H9 (cell line): ENCODE results near the gene KIF11. TPM values are rescaled to one million over a fixed set of nuclear protein-coding genes. Genes with fewer than 3 reads are reported as not detected.

Source experiments
- DNase-seq: peaks from one replicate; pipeline ENCODE4 v3.0.0-alpha.2; 2017
- H2AFZ ChIP-seq: one replicate; pipeline ENCODE4 v1.6.1; 2013; ENCODE audit warnings: mild to moderate bottlenecking, low read length, control low read depth, moderate library complexity
- H2AK5ac ChIP-seq: 2 replicates; pipeline ENCODE4 v1.6.1; 2013; ENCODE audit warnings: low read length, control low read depth, mixed read lengths; ENCODE audit not compliant: insufficient read length
- H2BK120ac ChIP-seq: one replicate; pipeline ENCODE4 v1.6.1; 2013; ENCODE audit warnings: low read depth, mild to moderate bottlenecking, low read length, control low read depth, inconsistent platforms; ENCODE audit not compliant: poor library complexity, severe bottlenecking
- H2BK12ac ChIP-seq: 2 replicates; pipeline ENCODE4 v1.6.1; 2013; ENCODE audit warnings: low read length, control low read depth, mixed read lengths, low read depth; ENCODE audit not compliant: insufficient read length
- H2BK15ac ChIP-seq: 2 replicates; pipeline ENCODE4 v1.6.1; 2013; ENCODE audit warnings: low read depth, low read length, control low read depth
- H2BK20ac ChIP-seq: one replicate; pipeline ENCODE4 v1.6.1; 2013; ENCODE audit warnings: low read depth, mild to moderate bottlenecking, low read length, control low read depth, inconsistent platforms; ENCODE audit not compliant: poor library complexity, severe bottlenecking
- H2BK5ac ChIP-seq: 2 replicates; pipeline ENCODE4 v1.6.1; 2013; ENCODE audit warnings: low read length, control low read depth, mixed read lengths; ENCODE audit not compliant: insufficient read length
- H3K14ac ChIP-seq: 2 replicates; pipeline ENCODE4 v1.6.1; 2013; ENCODE audit warnings: low read length, control low read depth; ENCODE audit not compliant: insufficient read depth
- H3K18ac ChIP-seq: 2 replicates; pipeline ENCODE4 v1.6.1; 2013; ENCODE audit warnings: low read depth, mild to moderate bottlenecking, mixed read lengths, low read length, control low read depth; ENCODE audit not compliant: insufficient read length
- H3K23ac ChIP-seq: 2 replicates; pipeline ENCODE4 v1.6.1; 2013; ENCODE audit warnings: low read length, control low read depth, mixed read lengths, low read depth; ENCODE audit not compliant: insufficient read length
- H3K23me2 ChIP-seq: 2 replicates; pipeline ENCODE4 v1.6.1; 2013; ENCODE audit warnings: low read depth, mild to moderate bottlenecking, mixed read lengths, low read length, control low read depth; ENCODE audit not compliant: insufficient read length, poor library complexity, severe bottlenecking
- H3K27ac ChIP-seq: 2 replicates; pipeline ENCODE4 v1.5.1; 2013; ENCODE audit warnings: low read length, control low read depth, mixed read lengths, low read depth; ENCODE audit not compliant: insufficient read length
- H3K27me3 ChIP-seq: 2 replicates; pipeline ENCODE4 v1.6.1; 2013; ENCODE audit warnings: low read length, control low read depth, inconsistent platforms; ENCODE audit not compliant: insufficient read depth
- H3K4ac ChIP-seq: 2 replicates; pipeline ENCODE4 v1.6.1; 2013; ENCODE audit warnings: low read depth, mild to moderate bottlenecking, control low read depth, inconsistent platforms, low read length, moderate library complexity
- H3K4me1 ChIP-seq: 2 replicates; pipeline ENCODE4 v1.6.1; 2013; ENCODE audit warnings: low read length, control low read depth, inconsistent platforms; ENCODE audit not compliant: insufficient read depth
- H3K4me2 ChIP-seq: 2 replicates; pipeline ENCODE4 v1.6.1; 2013; ENCODE audit warnings: low read length, control low read depth, mixed read lengths; ENCODE audit not compliant: insufficient read length, insufficient read depth
- H3K56ac ChIP-seq: 2 replicates; pipeline ENCODE4 v1.6.1; 2013; ENCODE audit warnings: low read depth, mild to moderate bottlenecking, mixed read lengths, low read length, control low read depth; ENCODE audit not compliant: insufficient read length
- H3K79me1 ChIP-seq: 2 replicates; pipeline ENCODE4 v1.6.1; 2013; ENCODE audit warnings: low read depth, mild to moderate bottlenecking, moderate library complexity, low read length, control low read depth, inconsistent platforms; ENCODE audit not compliant: insufficient read depth, poor library complexity, severe bottlenecking
- H3K79me2 ChIP-seq: 2 replicates; pipeline ENCODE4 v1.6.1; 2013; ENCODE audit warnings: low read length, control low read depth, inconsistent platforms; ENCODE audit not compliant: insufficient read depth
- H3K9ac ChIP-seq: 2 replicates; pipeline ENCODE4 v1.6.1; 2013; ENCODE audit warnings: low read length, control low read depth, mixed read lengths; ENCODE audit not compliant: insufficient read length; ENCODE audit errors: extremely low read depth
- H3K9me3 ChIP-seq: one replicate; pipeline ENCODE4 v1.6.1; 2013; ENCODE audit warnings: low read depth, low read length, inconsistent platforms; ENCODE audit not compliant: control insufficient read depth
- H3T11ph ChIP-seq: one replicate; pipeline ENCODE4 v1.6.1; 2013; ENCODE audit warnings: mild to moderate bottlenecking, low read length, control low read depth, inconsistent platforms
- H4K20me1 ChIP-seq: one replicate; pipeline ENCODE4 v1.6.1; 2013; ENCODE audit not compliant: control insufficient read depth, insufficient read length, insufficient read depth
- H4K5ac ChIP-seq: 2 replicates; pipeline ENCODE4 v1.6.1; 2013; ENCODE audit warnings: low read depth, mild to moderate bottlenecking, mixed read lengths, low read length, control low read depth; ENCODE audit not compliant: insufficient read length
- H4K8ac ChIP-seq: replicated peaks from 2 replicates; pipeline ENCODE4 v1.6.1; 2013; ENCODE audit warnings: low read length, control low read depth, mixed read lengths, low read depth; ENCODE audit not compliant: insufficient read length
- H4K91ac ChIP-seq: 2 replicates; pipeline ENCODE4 v1.6.1; 2013; ENCODE audit warnings: low read depth, mild to moderate bottlenecking, moderate library complexity, mixed read lengths, low read length, control low read depth; ENCODE audit not compliant: insufficient read length
- H3K27ac Mint-ChIP-seq, 3 experiments: 2 replicates in 2 of 3; 3 replicates in 1 of 3; pipeline ENCODE4 v1.8.0; 2020 to 2021; ENCODE audit warnings: mixed read lengths in 3 of 3, mild to moderate bottlenecking in 1 of 3, moderate library complexity in 1 of 3
- H3K27me3 Mint-ChIP-seq: 2 replicates; pipeline ENCODE4 v1.8.0; 2021; ENCODE audit warnings: low read depth, mild to moderate bottlenecking, moderate library complexity, mixed read lengths
- H3K36me3 Mint-ChIP-seq, 3 experiments: 2 replicates in 2 of 3; 3 replicates in 1 of 3; pipeline ENCODE4 v1.8.0; 2020 to 2021; ENCODE audit warnings: low read depth in 3 of 3, mixed read lengths in 3 of 3; ENCODE audit not compliant: insufficient read depth in 1 of 3
- H3K4me1 Mint-ChIP-seq, 2 experiments: 2 replicates each; pipeline ENCODE4 v1.8.0; 2020; ENCODE audit warnings: mixed read lengths in 2 of 2
- H3K4me3 Mint-ChIP-seq, 2 experiments: 2 replicates in 1 of 2; 3 replicates in 1 of 2; pipeline ENCODE4 v1.8.0; 2020 to 2021; ENCODE audit warnings: mild to moderate bottlenecking in 2 of 2, mixed read lengths in 2 of 2, moderate library complexity in 1 of 2
- H3K9me3 Mint-ChIP-seq, 2 experiments: 2 replicates in 1 of 2; 3 replicates in 1 of 2; pipeline ENCODE4 v1.8.0; 2020; ENCODE audit warnings: mild to moderate bottlenecking in 2 of 2, mixed read lengths in 2 of 2, moderate library complexity in 1 of 2
- CTCF ChIP-seq: fragments of 200-600 bp; sonication (generic); conservative IDR thresholded peaks from 3 replicates; pipeline ENCODE4 v1.8.0; 2021; ENCODE audit warnings: antibody characterized with exemption, mild to moderate bottlenecking
- WGBS: extraction: QIAGEN DNeasy Blood & Tissue Kit; methylation state at CpG from one replicate; pipeline ENCODE4 v1.1.7; 2013; ENCODE audit warnings: missing lambda C conversion rate, low lambda C conversion rate, mixed read lengths; ENCODE audit not compliant: insufficient read length; ENCODE audit errors: extremely low coverage; 5-methylcytosine and 5-hydroxymethylcytosine counted together
- total RNA-seq: library from RNA; stranded (reverse); gene quantifications from 2 replicates; pipeline ENCODE4 v1.2.1, GENCODE V29; 2021

KIF11 gene
- total RNA-seq, 1 experiment from 2014 or later, result 54.4 TPM

- no peak overlapping the region for H3K18ac ChIP-seq
- no CpG with 5 or more reads among the region's 2 CpGs for WGBS
- no peaks in the 10 kb centered on the region for H3K23me2 ChIP-seq
- no peak overlapping the region for H2BK20ac ChIP-seq
- Mint-ChIP-seq H3K4me3 (no peak overlapping the region), H3K9me3 (0 out of 5 replicates have a peak, but pooled peaks cover 0 to 2% of the 10 kb centered on the region in 2 experiments), H3K27ac (no peak overlapping the region), H3K4me1 (peaks cover under 1 to 4% of the 10 kb centered on the region in 2 experiments; a peak in 2 of 4 replicates), H3K27me3 (no peaks in the 10 kb centered on the region), H3K36me3 (peaks cover 26 to 32% (median 26%) of the 10 kb centered on the region in 3 experiments)
- H3K79me2 ChIP-seq, result peaks cover 6% of the 10 kb centered on the region; the same call in 1 of the 2 replicates
- no peak overlapping the region for H4K5ac ChIP-seq
- no peak overlapping the region for H3K4ac ChIP-seq
- no peak overlapping the region for H2BK15ac ChIP-seq
- H2AFZ ChIP-seq, result no peak overlapping the region
- no peaks in the 10 kb centered on the region for H3K9me3 ChIP-seq
- H3K23ac ChIP-seq, result no peak overlapping the region
- peaks cover 7% of the 10 kb centered on the region for H3K79me1 ChIP-seq
- DNase-seq, result no peak
- no peak overlapping the region for H3K14ac ChIP-seq
- no peak overlapping the region for H2AK5ac ChIP-seq
- H3K27ac ChIP-seq, result no peak overlapping the region
- no peak overlapping the region for H3T11ph ChIP-seq
- H4K91ac ChIP-seq, result no peak overlapping the region
- H3K4me2 ChIP-seq, result no peak overlapping the region
- no peak overlapping the region for H2BK12ac ChIP-seq
- no peak; the same call in 2 of the 3 replicates for TF ChIP-seq CTCF
- H3K4me1 ChIP-seq, result no peaks in the 10 kb centered on the region
- H3K56ac ChIP-seq, result no peak overlapping the region
- H2BK5ac ChIP-seq, result no peak overlapping the region
- H3K27me3 ChIP-seq, result no peaks in the 10 kb centered on the region
- no peak overlapping the region for H3K9ac ChIP-seq
- no peaks in the 10 kb centered on the region for H4K20me1 ChIP-seq
- H4K8ac ChIP-seq, result no peak overlapping the region
- no peak overlapping the region for H2BK120ac ChIP-seq
These were observed 42.0 kb upstream of the KIF11 start for GRCh38 chr10:92550924-92551323.
